KMS-11 (cell line): ENCODE data around the gene PURA.

Source experiments
- H2AFZ ChIP-seq: fragments of 200-600 bp; sonication (generic); 2 replicates; pipeline ENCODE4 v1.6.1; 2016; ENCODE audit warnings: antibody characterized with exemption, mixed run types, low read depth
- H3K27ac ChIP-seq: fragments of 200-600 bp; sonication (generic); 2 replicates; pipeline ENCODE4 v1.6.1; 2016; ENCODE audit warnings: mild to moderate bottlenecking, mixed run types
- H3K27me3 ChIP-seq: fragments of 200-600 bp; sonication (generic); 2 replicates; pipeline ENCODE4 v1.6.1; 2017; ENCODE audit warnings: mild to moderate bottlenecking, low read depth, mixed run types, moderate library complexity; ENCODE audit not compliant: insufficient read depth
- H3K36me3 ChIP-seq: fragments of 200-600 bp; sonication (generic); 2 replicates; pipeline ENCODE4 v1.6.1; 2017; ENCODE audit warnings: mild to moderate bottlenecking, mixed run types; ENCODE audit not compliant: insufficient read depth
- H3K4me1 ChIP-seq: fragments of 200-600 bp; sonication (generic); 2 replicates; pipeline ENCODE4 v1.6.1; 2016; ENCODE audit warnings: mild to moderate bottlenecking, low read depth, mixed run types; ENCODE audit not compliant: poor library complexity, severe bottlenecking
- H3K4me2 ChIP-seq: fragments of 200-600 bp; sonication (generic); 2 replicates; pipeline ENCODE4 v1.7.0; 2016; ENCODE audit warnings: mild to moderate bottlenecking, mixed run types
- H3K4me3 ChIP-seq: fragments of 200-600 bp; sonication (generic); IDR thresholded peaks from 2 replicates; pipeline ENCODE4 v1.6.1; 2017; ENCODE audit warnings: low read depth, low read length, mixed read lengths; ENCODE audit not compliant: insufficient read depth
- H3K79me2 ChIP-seq: fragments of 200-600 bp; sonication (generic); 2 replicates; pipeline ENCODE4 v1.6.1; 2016; ENCODE audit warnings: low read depth, mixed run types; ENCODE audit not compliant: insufficient read depth
- H3K9ac ChIP-seq: fragments of 200-600 bp; sonication (generic); 2 replicates; pipeline ENCODE4 v1.6.1; 2016; ENCODE audit warnings: mild to moderate bottlenecking, mixed run types
- H4K20me1 ChIP-seq: fragments of 200-600 bp; sonication (generic); 2 replicates; pipeline ENCODE4 v1.6.1; 2016; ENCODE audit warnings: mild to moderate bottlenecking, mixed run types; ENCODE audit not compliant: insufficient read depth
- TF ChIP-seq, protein P1 (sequence below): fragments of 200-600 bp; sonication (generic); conservative IDR thresholded peaks from 2 replicates; pipeline ENCODE4 v1.6.1; 2017; ENCODE audit warnings: low read depth, mild to moderate bottlenecking, antibody characterized with exemption, low read length, moderate library complexity, mixed read lengths

Gene PURA

DNA sequence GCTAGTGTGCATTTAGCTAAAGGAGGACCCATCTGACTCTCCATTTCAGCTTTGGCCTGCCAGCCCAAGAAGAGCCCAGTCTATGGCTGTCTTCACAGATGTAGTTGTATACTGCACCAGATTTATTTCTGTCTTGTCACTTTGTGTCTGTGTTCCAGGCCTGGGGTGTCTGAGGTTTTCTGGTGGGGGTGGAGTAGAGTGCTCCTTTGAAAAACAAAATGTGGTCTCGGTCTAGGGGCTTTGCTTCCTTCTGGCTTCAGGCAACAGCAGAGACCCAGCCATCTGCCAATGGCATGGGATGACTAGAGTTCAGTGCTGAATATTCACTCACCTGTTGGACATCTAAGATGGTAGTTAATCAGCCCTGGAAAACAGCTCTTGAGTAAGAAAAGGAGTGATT is 22.7 kb downstream of the PURA start:
- Histone ChIP-seq H2AFZ (no peak overlapping the region), H3K4me2 (no peak overlapping the region), H3K27me3 (no peaks in the 10 kb centered on the region), H3K79me2 (no peaks in the 10 kb centered on the region), H3K27ac (no peak overlapping the region), H4K20me1 (no peaks in the 10 kb centered on the region), H3K9ac (no peak overlapping the region), H3K4me1 (peaks cover 7% of the 10 kb centered on the region), H3K4me3 (no peak overlapping the region), H3K36me3 (no peaks in the 10 kb centered on the region)
- TF ChIP-seq, protein P1, sequence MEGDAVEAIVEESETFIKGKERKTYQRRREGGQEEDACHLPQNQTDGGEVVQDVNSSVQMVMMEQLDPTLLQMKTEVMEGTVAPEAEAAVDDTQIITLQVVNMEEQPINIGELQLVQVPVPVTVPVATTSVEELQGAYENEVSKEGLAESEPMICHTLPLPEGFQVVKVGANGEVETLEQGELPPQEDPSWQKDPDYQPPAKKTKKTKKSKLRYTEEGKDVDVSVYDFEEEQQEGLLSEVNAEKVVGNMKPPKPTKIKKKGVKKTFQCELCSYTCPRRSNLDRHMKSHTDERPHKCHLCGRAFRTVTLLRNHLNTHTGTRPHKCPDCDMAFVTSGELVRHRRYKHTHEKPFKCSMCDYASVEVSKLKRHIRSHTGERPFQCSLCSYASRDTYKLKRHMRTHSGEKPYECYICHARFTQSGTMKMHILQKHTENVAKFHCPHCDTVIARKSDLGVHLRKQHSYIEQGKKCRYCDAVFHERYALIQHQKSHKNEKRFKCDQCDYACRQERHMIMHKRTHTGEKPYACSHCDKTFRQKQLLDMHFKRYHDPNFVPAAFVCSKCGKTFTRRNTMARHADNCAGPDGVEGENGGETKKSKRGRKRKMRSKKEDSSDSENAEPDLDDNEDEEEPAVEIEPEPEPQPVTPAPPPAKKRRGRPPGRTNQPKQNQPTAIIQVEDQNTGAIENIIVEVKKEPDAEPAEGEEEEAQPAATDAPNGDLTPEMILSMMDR, result no peak

DNA sequence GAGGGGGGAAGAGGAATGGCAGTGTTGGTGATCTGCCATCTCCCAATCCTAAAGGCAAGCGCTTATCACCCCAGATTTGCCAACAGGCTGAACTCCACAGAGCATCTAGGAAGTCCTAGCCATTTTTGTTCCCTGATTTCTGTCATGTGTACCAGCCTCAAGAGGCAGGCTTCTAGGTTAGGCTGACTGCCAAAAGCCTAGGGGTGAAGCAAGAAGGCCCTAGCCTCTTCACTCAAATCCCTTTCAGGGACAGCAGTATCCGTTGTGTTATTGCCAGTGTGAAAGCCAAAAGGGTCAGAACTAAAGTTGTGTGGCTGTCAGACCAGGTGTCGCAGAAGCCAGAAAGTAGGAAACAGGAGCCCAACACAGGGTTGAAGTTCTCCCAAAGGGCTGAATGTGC is 26.5 kb downstream of the PURA start:
- TF ChIP-seq, protein P1, result no peak
- no peak overlapping the region for H3K4me3 ChIP-seq
- H3K4me2 ChIP-seq, result no peak overlapping the region
- no peak overlapping the region for H2AFZ ChIP-seq
- H3K27me3 ChIP-seq, result no peaks in the 10 kb centered on the region
- no peaks in the 10 kb centered on the region for H4K20me1 ChIP-seq
- no peaks in the 10 kb centered on the region for H3K36me3 ChIP-seq
- H3K79me2 ChIP-seq, result no peaks in the 10 kb centered on the region
- no peak overlapping the region for H3K9ac ChIP-seq
- H3K4me1 ChIP-seq, result no peaks in the 10 kb centered on the region
- no peak overlapping the region for H3K27ac ChIP-seq

DNA sequence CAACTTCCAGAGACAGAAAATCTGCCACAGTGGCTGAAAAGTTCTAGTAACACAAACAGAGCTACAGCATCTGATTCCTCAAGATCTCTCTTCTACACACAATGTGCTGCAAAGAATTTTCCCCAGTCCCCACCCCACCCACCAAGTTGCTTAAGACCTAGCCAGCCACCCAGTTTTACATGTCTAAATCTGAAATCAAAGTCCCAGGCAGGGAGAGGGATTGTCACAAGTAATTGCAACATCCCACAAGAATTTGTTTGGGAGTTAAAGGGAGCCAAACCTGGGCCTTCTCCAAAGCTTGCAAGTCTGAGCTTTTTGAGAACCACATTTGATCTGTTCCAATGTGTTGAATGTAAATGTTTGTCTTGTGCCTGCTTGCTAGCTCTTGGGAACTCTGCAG is 27.3 kb downstream of the PURA start:
- no peaks in the 10 kb centered on the region for H4K20me1 ChIP-seq
- H3K4me3 ChIP-seq, result no peak overlapping the region
- H3K27ac ChIP-seq, result no peak overlapping the region
- no peaks in the 10 kb centered on the region for H3K27me3 ChIP-seq
- no peak overlapping the region for H3K4me2 ChIP-seq
- no peak overlapping the region for H2AFZ ChIP-seq
- no peaks in the 10 kb centered on the region for H3K4me1 ChIP-seq
- no peaks in the 10 kb centered on the region for H3K36me3 ChIP-seq
- TF ChIP-seq, protein P1, result no peak
- H3K79me2 ChIP-seq, result no peaks in the 10 kb centered on the region
- H3K9ac ChIP-seq, result no peak overlapping the region

DNA sequence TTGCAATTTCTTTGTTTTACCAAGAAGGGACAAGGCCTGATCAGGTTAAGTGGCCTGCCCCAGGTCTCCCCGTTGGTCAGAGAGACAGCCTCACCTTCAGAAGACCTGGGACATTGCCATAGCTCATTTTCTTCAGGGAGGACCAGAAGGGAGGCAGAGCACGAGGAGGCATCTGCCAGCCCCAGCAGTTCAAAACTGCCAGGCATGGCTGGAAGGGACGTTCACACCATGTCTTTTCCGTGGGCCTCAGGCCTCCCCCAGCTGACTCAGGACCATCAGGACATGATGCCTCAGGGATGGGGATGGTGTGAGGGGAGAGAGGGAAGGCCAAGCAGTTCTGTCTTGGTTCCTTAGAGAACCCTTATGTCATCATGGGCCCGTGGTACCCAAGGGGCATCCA is 28.3 kb downstream of the PURA start:
- no peaks in the 10 kb centered on the region for H3K79me2 ChIP-seq
- TF ChIP-seq, protein P1, result no peak
- H4K20me1 ChIP-seq, result no peaks in the 10 kb centered on the region
- H3K27ac ChIP-seq, result no peak overlapping the region
- no peak overlapping the region for H2AFZ ChIP-seq
- H3K4me2 ChIP-seq, result no peak overlapping the region
- H3K36me3 ChIP-seq, result no peaks in the 10 kb centered on the region
- H3K27me3 ChIP-seq, result no peaks in the 10 kb centered on the region
- H3K4me3 ChIP-seq, result no peak overlapping the region
- H3K9ac ChIP-seq, result no peak overlapping the region
- H3K4me1 ChIP-seq, result no peaks in the 10 kb centered on the region

DNA sequence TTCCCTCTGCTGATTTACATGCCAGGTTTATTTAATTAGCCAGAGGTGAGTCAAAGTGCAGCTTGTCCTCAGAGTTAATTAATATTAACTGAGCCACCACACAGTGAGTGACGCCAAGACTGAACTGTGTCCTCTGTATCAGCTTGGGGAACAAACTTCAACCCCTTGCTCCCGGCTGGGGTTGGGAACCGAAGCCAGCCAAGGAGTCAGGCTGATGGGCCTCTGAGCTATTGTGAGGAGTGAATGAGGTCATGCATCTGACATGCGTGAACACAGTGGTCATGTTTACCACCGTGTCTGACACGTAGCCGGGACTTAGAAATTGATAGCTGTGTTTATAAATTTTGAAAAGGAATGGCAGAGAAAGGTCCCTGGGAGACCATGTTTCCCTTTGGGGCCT is 28.9 kb downstream of the PURA start:
- TF ChIP-seq, protein P1, result no peak
- Histone ChIP-seq H4K20me1 (no peaks in the 10 kb centered on the region), H3K79me2 (no peaks in the 10 kb centered on the region), H3K27me3 (no peaks in the 10 kb centered on the region), H3K4me3 (no peak overlapping the region), H3K4me1 (no peaks in the 10 kb centered on the region), H3K27ac (no peak overlapping the region), H3K9ac (no peak overlapping the region), H2AFZ (no peak overlapping the region), H3K4me2 (no peak overlapping the region), H3K36me3 (no peaks in the 10 kb centered on the region)
